ENCODE measurements around the gene FGD3. TPM values are rescaled to one million over a fixed set of nuclear protein-coding genes. Genes with fewer than 3 reads are reported as not detected.

FGD3 gene
- polyA plus RNA-seq, 1 donor (not counting 4 experiments of a cell fraction or from before 2014, with no cell fraction given): 0.21 TPM

DNA sequence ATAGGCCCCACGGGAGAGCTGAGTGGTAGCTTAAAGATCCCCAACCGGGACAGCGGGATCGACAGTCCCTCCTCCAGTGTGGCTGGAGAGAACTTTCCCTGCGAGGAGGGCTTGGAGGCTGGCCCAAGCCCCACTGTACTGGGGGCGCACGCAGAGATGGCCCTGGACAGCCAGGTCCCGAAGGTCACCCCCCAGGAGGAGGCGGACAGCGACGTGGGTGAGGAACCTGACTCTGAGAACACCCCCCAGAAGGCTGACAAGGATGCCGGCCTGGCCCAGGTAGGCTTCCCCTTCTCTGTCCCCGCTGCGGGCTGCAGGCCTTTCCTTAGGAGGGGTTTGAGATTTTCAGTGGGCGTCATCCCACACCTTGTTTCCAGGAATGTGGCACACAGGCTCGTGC is 29.1 kb downstream of the FGD3 start:
- Histone ChIP-seq H4K20me1 (ENCODE audit: control insufficient read depth, extremely low read depth, insufficient read depth, low read length) (no peaks in the 10 kb centered on the region), H2AFZ (ENCODE audit: control insufficient read depth, low read length) (no peak overlapping the region), H3K4me2 (ENCODE audit: control insufficient read depth, extremely low read depth, insufficient read depth, low read depth, low read length) (no peak overlapping the region), H3K9me1 (ENCODE audit: control insufficient read depth, extremely low read depth, insufficient read depth, low read length) (no peaks in the 10 kb centered on the region), H3K9me3 (ENCODE audit: control insufficient read depth, low read depth, low read length) (no peaks in the 10 kb centered on the region), H3K27ac (ENCODE audit: control insufficient read depth, insufficient read depth, low read length) (no peak overlapping the region), H3K36me3 (ENCODE audit: control insufficient read depth in 2 of 2, extremely low read depth in 1 of 2, insufficient read depth in 2 of 2, low read length in 2 of 2) (no peaks in the 10 kb centered on the region), H3K4me3 (ENCODE audit: control insufficient read depth in 2 of 3, extremely low read depth in 1 of 3, insufficient read depth in 2 of 3, low read depth in 1 of 3, low read length in 3 of 3) (no peak overlapping the region), H3K4me1 (ENCODE audit: control insufficient read depth, extremely low read depth, insufficient read depth, low read length) (peaks cover 7% of the 10 kb centered on the region), H3K9ac (ENCODE audit: control insufficient read depth, extremely low read depth, insufficient read depth, low read length) (no peak overlapping the region), H3K79me2 (ENCODE audit: control insufficient read depth, insufficient read depth, low read length) (no peaks in the 10 kb centered on the region), H3K27me3 (ENCODE audit: control insufficient read depth, extremely low read depth, insufficient read depth, low read length) (no peaks in the 10 kb centered on the region)
- no peak for TF ChIP-seq EZH2 (IDR thresholded peaks at IDR 0.05; ENCODE audit: low read length)
- TF ChIP-seq CTCF (optimal IDR thresholded peaks at IDR 0.05 in 1 of 3, IDR thresholded peaks at IDR 0.05 in 1 of 3, conservative IDR thresholded peaks at IDR 0.05 in 1 of 3; ENCODE audit: extremely low read depth in 1 of 3, insufficient read depth in 2 of 3, low read length in 3 of 3): no peak
- DNase-seq (ENCODE audit: low read depth, low spot score) (no peak), FAIRE-seq (no peak)
- dilution Hi-C loops (cut with MboI; ENCODE audit: extremely low pct_ligation_motif_present, low sequenced_read_pairs): no loop called here

DNA sequence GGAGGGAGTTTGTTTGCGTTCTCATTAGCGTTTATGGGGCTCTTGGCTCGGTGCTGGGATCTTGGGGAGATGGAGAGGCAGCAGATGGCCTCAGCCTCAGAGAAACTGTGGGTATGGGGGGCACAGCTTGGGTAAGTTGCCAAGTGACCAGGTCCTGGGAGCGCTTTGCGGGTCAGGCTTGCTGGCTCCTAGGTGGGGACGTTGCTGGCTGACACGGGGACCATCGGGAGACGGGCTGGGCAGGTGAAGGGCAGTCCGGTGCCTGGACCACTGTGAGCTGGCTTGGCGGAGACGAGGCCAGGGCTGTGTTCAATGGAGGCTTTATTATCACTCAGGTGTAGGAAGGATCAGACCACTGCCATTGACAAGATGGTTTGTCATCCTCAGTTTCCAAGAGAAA is 30.0 kb downstream of the FGD3 start:
- Histone ChIP-seq H3K4me3 (ENCODE audit: control insufficient read depth in 2 of 3, extremely low read depth in 1 of 3, insufficient read depth in 2 of 3, low read depth in 1 of 3, low read length in 3 of 3) (no peak overlapping the region), H3K4me1 (ENCODE audit: control insufficient read depth, extremely low read depth, insufficient read depth, low read length) (peaks cover 7% of the 10 kb centered on the region), H3K27me3 (ENCODE audit: control insufficient read depth, extremely low read depth, insufficient read depth, low read length) (no peaks in the 10 kb centered on the region), H3K36me3 (ENCODE audit: control insufficient read depth in 2 of 2, extremely low read depth in 1 of 2, insufficient read depth in 2 of 2, low read length in 2 of 2) (no peaks in the 10 kb centered on the region), H3K27ac (ENCODE audit: control insufficient read depth, insufficient read depth, low read length) (no peak overlapping the region), H3K79me2 (ENCODE audit: control insufficient read depth, insufficient read depth, low read length) (no peaks in the 10 kb centered on the region), H2AFZ (ENCODE audit: control insufficient read depth, low read length) (no peak overlapping the region), H3K9me1 (ENCODE audit: control insufficient read depth, extremely low read depth, insufficient read depth, low read length) (no peaks in the 10 kb centered on the region), H3K4me2 (ENCODE audit: control insufficient read depth, extremely low read depth, insufficient read depth, low read depth, low read length) (no peak overlapping the region), H4K20me1 (ENCODE audit: control insufficient read depth, extremely low read depth, insufficient read depth, low read length) (no peaks in the 10 kb centered on the region), H3K9ac (ENCODE audit: control insufficient read depth, extremely low read depth, insufficient read depth, low read length) (no peak overlapping the region), H3K9me3 (ENCODE audit: control insufficient read depth, low read depth, low read length) (no peaks in the 10 kb centered on the region)
- FAIRE-seq (no peak), DNase-seq (ENCODE audit: low read depth, low spot score) (no peak)
- dilution Hi-C loops (cut with MboI; ENCODE audit: extremely low pct_ligation_motif_present, low sequenced_read_pairs): no loop called here
- TF ChIP-seq CTCF (optimal IDR thresholded peaks at IDR 0.05 in 1 of 3, IDR thresholded peaks at IDR 0.05 in 1 of 3, conservative IDR thresholded peaks at IDR 0.05 in 1 of 3; ENCODE audit: extremely low read depth in 1 of 3, insufficient read depth in 2 of 3, low read length in 3 of 3) (no peak), EZH2 (IDR thresholded peaks at IDR 0.05; ENCODE audit: low read length) (no peak)

Measured in keratinocyte (primary cell).